GM12875 (cell line): ENCODE data around the gene PISD.
"Not testable (repeated sequence)": the region's sequence is repeated elsewhere in the genome, so short reads cannot be mapped to it uniquely, and the experiment has no call there.

Experiments used
- H3K4me3 ChIP-seq: one replicate; pipeline ENCODE4 v1.5.1; 2011; ENCODE audit warnings: low read depth, low read length, control low read depth
- TF ChIP-seq, protein P1 (sequence below): IDR thresholded peaks from 2 replicates; pipeline ENCODE4 v1.5.1; 2011; ENCODE audit warnings: low read depth, mild to moderate bottlenecking, control low read depth, inconsistent platforms, low read length, moderate library complexity, borderline replicate concordance; ENCODE audit not compliant: insufficient read depth

Gene PISD

DNA sequence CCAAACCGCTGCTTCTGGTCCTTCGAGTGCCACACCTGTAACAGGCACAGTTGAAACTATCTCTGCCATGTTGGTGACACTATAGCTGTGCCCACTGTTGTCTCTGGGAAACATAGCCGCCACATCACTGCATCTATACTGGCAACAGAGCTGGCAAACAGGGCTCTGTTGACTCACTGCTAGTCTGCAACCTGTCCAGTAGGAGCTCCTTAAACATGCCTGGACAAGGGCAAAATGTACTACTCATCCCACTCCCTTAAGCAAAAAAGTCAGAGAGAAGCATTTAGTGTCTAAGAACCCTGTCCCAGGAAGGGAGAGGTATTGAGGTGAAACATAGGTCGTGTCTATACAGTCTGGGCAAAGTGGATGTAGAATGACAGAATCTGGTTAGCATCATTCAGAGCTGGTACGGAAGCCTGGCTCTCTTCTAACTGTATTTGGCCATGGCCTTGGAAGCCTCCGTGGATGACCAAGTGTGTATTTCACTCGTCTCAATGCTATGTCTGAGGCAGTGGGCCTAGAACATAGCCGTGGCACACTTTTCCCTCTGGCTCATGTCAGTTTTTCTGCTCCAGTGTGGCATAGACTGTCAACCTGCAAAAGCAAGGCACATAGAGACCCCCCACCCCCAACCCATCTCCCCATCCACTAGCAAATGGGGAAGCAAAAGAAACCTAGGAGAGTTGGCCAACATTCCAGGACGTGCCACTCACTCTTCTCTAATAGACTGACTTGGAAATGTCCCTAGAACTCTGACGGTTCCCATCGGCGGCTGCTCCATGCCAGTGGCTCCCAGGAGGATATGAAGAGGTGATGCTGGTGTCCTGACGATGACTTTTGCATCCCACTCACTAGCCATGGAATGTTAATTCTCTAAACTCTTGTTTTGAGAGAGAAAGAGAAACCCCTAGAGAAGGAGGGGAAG, 21.4 kb upstream of the PISD start:
- TF ChIP-seq, protein P1, sequence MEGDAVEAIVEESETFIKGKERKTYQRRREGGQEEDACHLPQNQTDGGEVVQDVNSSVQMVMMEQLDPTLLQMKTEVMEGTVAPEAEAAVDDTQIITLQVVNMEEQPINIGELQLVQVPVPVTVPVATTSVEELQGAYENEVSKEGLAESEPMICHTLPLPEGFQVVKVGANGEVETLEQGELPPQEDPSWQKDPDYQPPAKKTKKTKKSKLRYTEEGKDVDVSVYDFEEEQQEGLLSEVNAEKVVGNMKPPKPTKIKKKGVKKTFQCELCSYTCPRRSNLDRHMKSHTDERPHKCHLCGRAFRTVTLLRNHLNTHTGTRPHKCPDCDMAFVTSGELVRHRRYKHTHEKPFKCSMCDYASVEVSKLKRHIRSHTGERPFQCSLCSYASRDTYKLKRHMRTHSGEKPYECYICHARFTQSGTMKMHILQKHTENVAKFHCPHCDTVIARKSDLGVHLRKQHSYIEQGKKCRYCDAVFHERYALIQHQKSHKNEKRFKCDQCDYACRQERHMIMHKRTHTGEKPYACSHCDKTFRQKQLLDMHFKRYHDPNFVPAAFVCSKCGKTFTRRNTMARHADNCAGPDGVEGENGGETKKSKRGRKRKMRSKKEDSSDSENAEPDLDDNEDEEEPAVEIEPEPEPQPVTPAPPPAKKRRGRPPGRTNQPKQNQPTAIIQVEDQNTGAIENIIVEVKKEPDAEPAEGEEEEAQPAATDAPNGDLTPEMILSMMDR: no peak
- no peak overlapping the region for H3K4me3 ChIP-seq

DNA sequence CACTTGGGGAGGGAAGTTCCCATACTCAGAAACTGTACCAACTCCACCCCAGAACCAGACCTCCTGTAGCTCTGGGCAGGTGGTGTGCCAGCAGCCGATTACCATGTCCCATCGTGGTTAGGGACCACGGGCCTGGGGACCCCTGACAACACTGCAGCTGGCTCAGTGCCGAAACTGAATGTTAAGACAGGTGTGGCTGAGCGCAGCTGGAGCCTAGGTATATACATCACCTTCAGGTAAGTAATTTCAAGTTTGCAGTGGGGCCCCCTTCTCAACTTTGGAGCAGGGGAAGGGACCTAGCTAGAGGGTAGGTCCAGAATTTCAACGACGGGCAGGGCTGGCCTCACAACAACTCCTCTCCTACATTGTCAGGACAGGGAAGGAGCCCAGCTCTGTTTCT, 20.7 kb upstream of the PISD start:
- no peak overlapping the region for H3K4me3 ChIP-seq
- TF ChIP-seq, protein P1: no peak

DNA sequence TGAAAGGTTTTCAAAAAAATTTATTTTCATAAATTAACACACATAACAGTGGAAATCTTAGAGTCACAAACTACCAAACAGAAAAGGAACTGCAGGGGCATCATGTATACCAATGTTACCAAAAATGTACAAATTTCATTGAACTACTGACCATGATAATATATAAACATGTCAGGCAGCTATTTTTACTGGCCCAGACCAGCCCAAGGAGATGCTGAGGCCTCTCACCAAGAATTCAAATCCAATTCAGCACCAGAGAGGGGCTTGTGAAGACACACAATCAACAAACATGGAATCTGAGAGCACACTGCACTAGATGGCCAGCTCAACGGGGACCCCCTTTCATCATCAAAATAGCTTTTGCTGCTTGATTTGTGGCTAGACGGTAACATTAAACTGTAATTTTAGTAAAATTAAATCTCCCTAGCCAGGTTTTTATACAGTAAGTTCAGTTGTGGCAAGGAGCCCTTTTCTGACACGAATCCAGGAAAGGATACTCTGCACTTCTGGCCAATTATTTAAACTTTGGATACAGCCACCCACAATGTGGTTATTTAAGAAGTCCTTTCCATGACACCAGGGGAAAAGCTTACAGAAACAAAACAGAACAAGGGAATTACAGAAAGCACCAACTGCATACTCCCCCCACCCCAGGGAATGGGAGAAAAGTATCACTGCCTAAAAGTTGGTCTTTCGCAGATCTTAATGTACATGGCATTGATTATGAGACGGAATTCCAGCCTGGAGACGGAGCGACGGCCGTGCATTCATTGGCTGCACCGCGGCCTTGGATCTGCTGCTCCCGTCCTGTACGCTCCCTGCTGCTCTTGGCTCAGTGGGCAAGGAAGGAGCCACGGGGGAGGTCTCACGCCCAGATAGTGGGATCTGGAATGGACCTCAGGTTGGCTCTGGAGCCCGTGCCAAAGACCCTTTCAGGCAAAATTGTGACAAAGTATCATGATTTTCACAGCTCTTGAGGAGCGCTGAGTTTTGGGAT, 19.6 kb upstream of the PISD start:
- TF ChIP-seq, protein P1: no peak
- no peak overlapping the region for H3K4me3 ChIP-seq

DNA sequence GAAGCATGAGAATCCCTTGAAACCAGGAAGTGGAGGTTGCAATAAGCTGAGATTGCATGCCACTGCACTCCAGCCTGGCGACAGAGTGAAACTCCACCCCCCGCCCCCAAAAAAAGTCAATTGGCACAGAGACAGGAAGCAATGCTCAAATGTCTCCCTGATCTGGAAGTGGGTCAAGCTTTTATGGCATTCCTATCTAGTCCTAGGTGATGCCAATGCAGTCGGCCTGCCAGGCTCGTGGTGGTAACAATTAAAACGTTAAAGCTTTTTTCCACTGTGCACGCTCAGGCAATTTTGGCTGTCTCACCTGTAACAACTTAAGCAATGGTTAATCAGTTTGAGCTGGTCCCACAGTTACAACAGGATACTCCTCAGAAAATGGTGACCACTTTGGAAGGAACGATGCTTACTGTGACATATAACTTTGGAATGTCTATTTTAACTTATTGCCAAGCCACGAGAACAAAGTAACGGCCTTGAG, 18.9 kb upstream of the PISD start:
- TF ChIP-seq, protein P1: no peak
- no peak overlapping the region for H3K4me3 ChIP-seq

DNA sequence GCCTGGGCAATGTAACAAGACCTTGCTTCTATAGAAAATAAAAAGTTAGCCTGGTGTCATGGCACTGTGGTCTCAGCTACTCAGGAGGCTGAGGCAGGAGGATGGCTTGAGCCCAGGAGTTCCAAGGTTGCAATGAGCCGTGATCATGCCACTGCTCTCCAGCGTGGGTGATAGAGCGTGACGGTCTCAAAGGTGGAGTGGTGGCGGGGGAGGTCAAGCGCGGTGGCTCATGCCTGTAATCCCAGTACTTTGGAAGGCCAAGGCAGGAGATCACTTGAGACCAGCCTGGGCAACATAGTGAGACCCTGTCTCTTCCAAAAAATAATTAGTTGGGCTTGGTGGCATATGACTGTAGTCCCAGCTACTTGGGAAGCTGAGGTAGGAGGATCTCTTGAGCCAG, 16.7 kb upstream of the PISD start:
- TF ChIP-seq, protein P1: no peak
- no peak overlapping the region for H3K4me3 ChIP-seq

DNA sequence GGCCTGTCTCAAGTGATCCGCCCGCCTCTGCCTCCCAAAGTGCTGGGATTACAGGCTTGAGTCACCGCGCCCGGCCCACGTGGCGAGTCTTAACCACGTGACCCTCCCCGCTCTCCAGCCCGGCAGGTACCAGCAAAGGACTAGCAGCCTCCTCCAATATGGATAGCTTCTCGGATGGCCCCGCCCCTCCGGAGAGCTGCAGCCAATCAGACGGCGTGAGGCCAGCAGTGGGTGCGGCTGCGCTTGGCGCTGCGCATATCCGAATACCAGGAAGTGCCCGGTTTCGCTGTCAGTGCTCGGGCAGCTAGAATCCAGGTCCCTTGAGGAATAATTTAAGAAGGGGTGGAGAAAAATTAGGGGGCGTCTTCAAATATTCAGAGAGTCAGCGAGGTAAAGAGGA, 14.7 kb upstream of the PISD start:
- peak overlapping the region; percentile 10 for H3K4me3 ChIP-seq
- TF ChIP-seq, protein P1: no peak

DNA sequence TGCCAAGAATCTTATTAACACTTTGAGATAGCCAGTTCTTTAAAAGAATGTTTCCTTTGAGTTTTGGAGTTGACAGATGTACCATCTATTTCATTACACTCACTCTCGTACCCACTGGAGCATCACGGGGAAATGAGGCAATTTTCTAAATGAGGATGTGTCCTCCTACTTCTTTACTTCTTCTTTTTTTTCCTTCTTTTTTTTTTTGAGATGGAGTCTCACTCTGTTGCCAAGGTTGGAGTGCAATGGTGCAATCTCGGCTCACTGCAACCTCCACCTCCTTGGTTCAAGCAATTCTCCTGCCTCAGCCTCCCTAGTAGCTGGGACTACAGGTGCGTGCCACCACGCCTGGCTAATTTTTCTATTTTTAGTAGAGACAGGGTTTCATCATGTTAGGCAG, 12.2 kb upstream of the PISD start:
- H3K4me3 ChIP-seq: not testable (repeated sequence)

DNA sequence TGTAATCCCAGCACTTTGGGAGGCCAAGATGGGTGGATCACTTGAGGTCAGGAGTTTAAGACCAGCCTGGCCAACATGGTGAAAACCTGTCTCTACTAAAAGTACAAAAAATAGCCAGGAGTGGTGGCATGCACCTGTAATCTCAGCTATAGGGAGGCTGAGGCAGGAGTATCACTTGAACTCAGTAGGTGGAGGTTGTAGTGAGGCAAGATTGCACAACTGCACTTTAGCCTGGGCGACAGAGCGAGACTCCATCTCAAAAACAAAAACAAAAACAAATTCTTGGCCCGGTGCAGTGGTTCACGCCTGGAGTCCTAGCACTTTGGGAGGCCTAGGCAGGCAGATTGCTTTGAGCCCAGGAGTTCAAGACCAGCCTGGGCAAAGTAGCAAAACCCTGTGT, 6.8 kb upstream of the PISD start:
- H3K4me3 ChIP-seq: not testable (repeated sequence)
